ENCODE data around the gene SFXN5.

DNA sequence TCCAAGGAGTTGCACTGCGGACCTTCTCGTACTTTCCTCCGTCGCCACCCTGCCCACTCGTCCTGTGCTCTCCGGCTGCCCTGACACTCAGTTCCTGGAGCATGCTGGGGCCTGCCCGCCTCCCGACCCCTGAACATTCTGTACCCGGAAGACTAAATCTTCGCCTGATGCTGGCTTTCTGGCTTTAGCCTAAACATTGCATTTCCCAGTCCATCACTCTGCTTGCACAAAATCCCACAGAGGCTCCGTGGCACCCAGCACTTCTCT is 550 bp upstream of the SFXN5 start:
- TF ChIP-seq CTCF (IDR thresholded peaks at IDR 0.05) (no peak), POLR2A (IDR thresholded peaks at IDR 0.05) (no peak)

Measured in Peyer's patch (tissue), 4 donors.